ENCODE measurements around the gene ZNF737. TPM values are rescaled to one million over a fixed set of nuclear protein-coding genes. Genes with fewer than 3 reads are reported as not detected.
A peak's percentile ranks its signal among the peaks of the same experiment; 100 is the strongest.
"Not testable (repeated sequence)": the region's sequence is repeated elsewhere in the genome, so short reads cannot be mapped to it uniquely, and the experiment has no call there.

ZNF737 gene
- 16.5 TPM for total RNA-seq
- long read RNA-seq, partial matches to known transcripts = 1 of 9 reads
- long read RNA-seq, other reads (novel, unspliced or antisense) = 4 of 9 reads

DNA sequence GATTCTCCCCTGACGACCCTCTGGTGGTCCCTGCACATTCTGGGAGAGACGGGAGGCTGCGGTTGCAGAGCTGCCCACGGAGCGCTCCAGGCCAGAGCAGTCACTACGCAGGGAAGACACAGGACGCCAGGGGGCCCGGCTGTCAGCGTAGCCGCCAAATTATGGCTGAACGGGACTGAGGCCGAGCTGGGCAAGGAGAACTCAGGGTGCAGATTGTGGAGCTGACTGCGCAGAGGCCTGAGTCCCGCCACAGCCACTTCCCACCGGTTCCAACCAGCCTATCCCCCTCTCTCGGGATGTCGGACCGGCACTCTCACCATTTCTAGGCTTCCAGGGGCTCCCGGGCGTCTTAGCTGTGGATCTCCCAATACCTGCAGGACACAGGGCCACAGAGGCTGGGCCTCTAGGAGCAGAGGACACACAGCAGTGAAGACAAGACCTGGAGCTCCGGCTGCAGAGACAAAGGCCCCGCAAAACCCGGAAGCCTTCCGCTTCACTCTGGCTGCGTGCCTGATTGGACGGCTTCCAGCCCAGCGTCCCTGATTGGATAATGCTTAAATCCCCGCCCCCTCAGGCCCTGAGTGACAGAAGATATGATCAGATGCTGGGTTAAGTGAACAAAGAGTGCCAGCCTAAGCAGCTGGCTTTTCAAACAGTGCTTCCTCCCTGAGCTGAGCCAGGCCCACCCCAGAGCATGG, at the start of gene ZNF737:
Gene ZNF737 (minus strand): TSS at position 461 of the 698 bp plus-strand sequence. CDS start 141 bp downstream, at position 320.
- H3K27ac ChIP-seq = peak within 1 kb of the TSS; percentile 91
- peak; percentile 27 for TF ChIP-seq CTCF (IDR thresholded peaks at IDR 0.05)
- intact Hi-C loops (cut with DNase I) = no loop called here
- peaks cover 12% of the 10 kb centered on the region for H3K4me1 ChIP-seq
- no peaks in the 10 kb centered on the region for H3K36me3 ChIP-seq
- DNase-seq = peak; percentile 96
- ATAC-seq = peak; percentile 99
- peaks cover 6% of the 10 kb centered on the region for H3K9me3 ChIP-seq
- H3K4me3 ChIP-seq = peak within 1 kb of the TSS; percentile 79
- H3K27me3 ChIP-seq = no peaks in the 10 kb centered on the region

DNA sequence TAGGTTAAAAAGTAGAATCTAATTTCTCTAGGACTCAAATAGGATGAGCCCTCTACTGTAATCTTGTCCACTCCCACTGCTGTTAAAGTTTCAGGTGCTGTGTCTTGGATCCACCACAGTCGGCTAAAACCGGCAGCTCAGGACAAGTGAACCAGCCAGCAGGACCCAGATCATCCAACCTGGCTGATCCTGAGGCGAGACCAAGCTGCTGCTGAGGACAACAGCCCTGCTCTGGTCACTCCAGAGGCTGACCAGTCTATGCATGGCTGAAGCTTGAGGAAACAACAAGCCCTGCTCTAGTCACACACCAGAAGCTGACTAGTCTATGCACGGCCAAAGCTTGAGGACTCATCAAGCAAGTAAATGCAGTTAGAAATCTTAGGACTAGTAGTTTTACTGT, 49.4 kb upstream of the ZNF737 start:
- H3K36me3 ChIP-seq; ATAC-seq; intact Hi-C loops (cut with DNase I); DNase-seq; H3K4me1 ChIP-seq; H3K4me3 ChIP-seq; H3K9me3 ChIP-seq; H3K27ac ChIP-seq; H3K27me3 ChIP-seq: not testable (repeated sequence)

DNA sequence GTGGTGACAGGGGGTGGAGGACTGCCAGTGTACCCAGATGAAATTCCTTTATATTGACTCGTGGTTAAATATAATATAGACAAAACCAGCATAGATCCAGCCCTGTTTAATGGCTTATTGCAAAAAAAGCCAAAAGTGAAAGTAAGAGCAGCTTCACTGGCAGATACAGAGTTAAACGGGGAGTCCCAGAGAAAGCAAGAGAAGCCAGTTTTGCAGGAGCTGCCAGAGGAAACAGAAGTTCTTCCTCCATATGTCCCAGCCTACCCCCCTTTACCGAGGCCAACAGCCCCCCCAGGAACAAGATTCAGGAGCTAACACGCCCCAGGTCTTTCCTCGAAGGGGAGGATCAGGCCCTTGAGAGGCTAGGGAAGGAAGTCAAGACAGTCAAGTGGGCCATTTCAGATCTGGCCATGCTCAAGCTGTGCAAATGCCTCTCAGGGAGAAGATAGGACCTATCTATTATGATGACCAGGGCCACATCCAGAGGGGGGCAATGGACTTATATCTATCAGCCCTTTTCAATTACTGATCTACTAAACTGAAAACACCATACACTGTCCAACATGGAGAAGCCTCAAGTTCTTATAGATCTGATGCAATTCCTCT, 47.2 kb upstream of the ZNF737 start:
- DNase-seq (no peak), ATAC-seq (no peak)
- Histone ChIP-seq H3K4me1 (no peaks in the 10 kb centered on the region), H3K36me3 (no peaks in the 10 kb centered on the region), H3K27me3 (no peaks in the 10 kb centered on the region), H3K27ac (no peak overlapping the region), H3K9me3 (peaks cover 6% of the 10 kb centered on the region), H3K4me3 (peak overlapping the region; percentile 21)
- no peak for TF ChIP-seq CTCF (IDR thresholded peaks at IDR 0.05)
- intact Hi-C loops (cut with DNase I) = no loop called here

- Histone ChIP-seq H3K36me3 (no peaks in the 10 kb centered on the region), H3K4me3 (no peak overlapping the region), H3K27ac (no peak overlapping the region), H3K27me3 (no peaks in the 10 kb centered on the region), H3K4me1 (no peaks in the 10 kb centered on the region), H3K9me3 (peaks cover 10% of the 10 kb centered on the region)
- no peak for TF ChIP-seq CTCF (IDR thresholded peaks at IDR 0.05)
- no peak for DNase-seq
- ATAC-seq = no peak
- intact Hi-C loops (cut with DNase I) = no loop called here
Observed at GRCh38 chr19:20611866-20612265, 46.3 kb upstream of the ZNF737 start.

- Histone ChIP-seq H3K4me1 (no peaks in the 10 kb centered on the region), H3K27ac (no peak overlapping the region), H3K4me3 (no peak overlapping the region), H3K9me3 (peaks cover 10% of the 10 kb centered on the region), H3K36me3 (no peaks in the 10 kb centered on the region), H3K27me3 (no peaks in the 10 kb centered on the region)
- intact Hi-C loops (cut with DNase I) = no loop called here
- no peak for DNase-seq
- TF ChIP-seq CTCF (IDR thresholded peaks at IDR 0.05) = no peak
- ATAC-seq = no peak
Observed at GRCh38 chr19:20607943-20608342, 42.4 kb upstream of the ZNF737 start.

DNA sequence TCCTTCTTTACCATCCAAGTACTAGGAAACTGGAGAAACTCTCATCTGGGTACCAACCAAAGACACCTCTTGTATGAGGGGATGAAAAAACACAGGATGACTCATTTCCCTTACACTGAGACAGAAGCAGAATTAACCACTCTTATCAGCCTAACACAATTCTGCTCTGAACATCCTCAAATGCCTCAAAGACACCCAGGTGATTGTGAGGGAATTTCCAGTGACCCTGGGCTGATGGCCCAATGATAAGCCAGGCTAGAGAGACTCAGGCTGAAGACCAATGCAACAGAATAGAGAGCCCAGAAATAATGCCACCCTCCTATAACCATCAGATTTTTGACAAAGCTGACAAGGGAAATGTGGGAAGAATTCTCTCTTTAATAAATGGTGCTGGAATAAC, 7.0 kb downstream of the ZNF737 start:
- H3K4me1 ChIP-seq = peaks cover under 1% of the 10 kb centered on the region
- peaks cover 55% of the 10 kb centered on the region for H3K9me3 ChIP-seq
- H3K4me3 ChIP-seq = no peak overlapping the region
- H3K36me3 ChIP-seq = peaks cover 4% of the 10 kb centered on the region
- H3K27me3 ChIP-seq = no peaks in the 10 kb centered on the region
- TF ChIP-seq CTCF (IDR thresholded peaks at IDR 0.05) = no peak
- DNase-seq = no peak
- no peak overlapping the region for H3K27ac ChIP-seq
- intact Hi-C loops (cut with DNase I) = no loop called here
- ATAC-seq = no peak

Data from upper lobe of right lung (tissue), 1 donor.